WERI-Rb-1 (cell line): ENCODE data around the gene PTPRA.

Experiments
- DNase-seq: peaks from one replicate; pipeline ENCODE4 v3.0.0-alpha.2; 2020
- H3K27ac ChIP-seq: fragments of 250-450 bp; sonication (Bioruptor Pico); 2 replicates; pipeline ENCODE4 v1.5.1; 2020; ENCODE audit warnings: mild to moderate bottlenecking, moderate library complexity
- H3K27me3 ChIP-seq: fragments of 250-450 bp; sonication (Bioruptor Pico); 2 replicates; pipeline ENCODE4 v1.5.1; 2021; ENCODE audit warnings: mild to moderate bottlenecking, low read depth, moderate library complexity; ENCODE audit not compliant: insufficient read depth, severe bottlenecking
- H3K36me3 ChIP-seq: fragments of 250-450 bp; sonication (Bioruptor Pico); 2 replicates; pipeline ENCODE4 v1.5.1; 2020; ENCODE audit warnings: mild to moderate bottlenecking, moderate library complexity
- H3K4me3 ChIP-seq: 2 replicates; pipeline ENCODE4 v1.5.1; 2011; ENCODE audit warnings: low read depth, mild to moderate bottlenecking, control low read depth, low read length
- H3K9me3 ChIP-seq: fragments of 250-450 bp; sonication (Bioruptor Pico); 2 replicates; pipeline ENCODE4 v1.5.1; 2021; ENCODE audit warnings: mild to moderate bottlenecking, moderate library complexity; ENCODE audit not compliant: severe bottlenecking
- TF ChIP-seq, protein P1 (sequence below): IDR thresholded peaks from 2 replicates; pipeline ENCODE4 v1.5.1; 2011; ENCODE audit warnings: low read depth, mild to moderate bottlenecking, control low read depth, inconsistent platforms, low read length

The PTPRA gene

DNA sequence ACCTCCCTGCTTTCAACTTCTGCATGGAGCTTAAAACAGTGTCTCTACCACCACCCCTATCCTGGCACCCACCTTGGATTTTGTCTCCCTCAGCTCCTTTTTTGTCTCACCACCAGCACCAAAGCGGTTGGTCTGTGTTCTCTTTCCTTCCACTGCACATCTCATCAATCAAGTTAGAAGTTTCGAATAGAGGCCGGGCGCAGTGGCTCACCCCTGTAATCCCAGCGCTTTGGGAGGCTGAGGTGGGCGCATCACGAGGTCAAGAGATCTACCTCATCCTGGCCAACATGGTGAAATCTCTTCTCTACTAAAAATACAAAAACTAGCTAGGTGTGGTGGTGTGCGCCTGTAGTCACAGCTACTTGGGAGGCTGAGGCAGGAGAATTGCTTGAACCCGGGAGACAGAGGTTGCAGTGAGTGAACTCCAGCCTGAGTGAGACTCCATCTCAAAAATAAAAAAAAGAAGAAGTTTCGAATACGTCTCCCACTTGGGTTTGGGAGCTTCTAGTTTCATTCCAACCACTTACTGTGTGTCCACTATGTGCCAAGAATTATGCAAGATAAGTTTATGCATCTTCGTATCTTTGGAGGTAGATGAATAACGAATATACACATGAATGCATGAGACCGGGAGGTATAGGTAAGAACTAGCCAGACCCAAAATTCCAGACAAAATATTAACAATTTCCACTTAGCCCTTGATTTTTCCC lies 38.7 kb upstream of the PTPRA start:
- TF ChIP-seq, protein P1, sequence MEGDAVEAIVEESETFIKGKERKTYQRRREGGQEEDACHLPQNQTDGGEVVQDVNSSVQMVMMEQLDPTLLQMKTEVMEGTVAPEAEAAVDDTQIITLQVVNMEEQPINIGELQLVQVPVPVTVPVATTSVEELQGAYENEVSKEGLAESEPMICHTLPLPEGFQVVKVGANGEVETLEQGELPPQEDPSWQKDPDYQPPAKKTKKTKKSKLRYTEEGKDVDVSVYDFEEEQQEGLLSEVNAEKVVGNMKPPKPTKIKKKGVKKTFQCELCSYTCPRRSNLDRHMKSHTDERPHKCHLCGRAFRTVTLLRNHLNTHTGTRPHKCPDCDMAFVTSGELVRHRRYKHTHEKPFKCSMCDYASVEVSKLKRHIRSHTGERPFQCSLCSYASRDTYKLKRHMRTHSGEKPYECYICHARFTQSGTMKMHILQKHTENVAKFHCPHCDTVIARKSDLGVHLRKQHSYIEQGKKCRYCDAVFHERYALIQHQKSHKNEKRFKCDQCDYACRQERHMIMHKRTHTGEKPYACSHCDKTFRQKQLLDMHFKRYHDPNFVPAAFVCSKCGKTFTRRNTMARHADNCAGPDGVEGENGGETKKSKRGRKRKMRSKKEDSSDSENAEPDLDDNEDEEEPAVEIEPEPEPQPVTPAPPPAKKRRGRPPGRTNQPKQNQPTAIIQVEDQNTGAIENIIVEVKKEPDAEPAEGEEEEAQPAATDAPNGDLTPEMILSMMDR: no peak
- DNase-seq: no peak

DNA sequence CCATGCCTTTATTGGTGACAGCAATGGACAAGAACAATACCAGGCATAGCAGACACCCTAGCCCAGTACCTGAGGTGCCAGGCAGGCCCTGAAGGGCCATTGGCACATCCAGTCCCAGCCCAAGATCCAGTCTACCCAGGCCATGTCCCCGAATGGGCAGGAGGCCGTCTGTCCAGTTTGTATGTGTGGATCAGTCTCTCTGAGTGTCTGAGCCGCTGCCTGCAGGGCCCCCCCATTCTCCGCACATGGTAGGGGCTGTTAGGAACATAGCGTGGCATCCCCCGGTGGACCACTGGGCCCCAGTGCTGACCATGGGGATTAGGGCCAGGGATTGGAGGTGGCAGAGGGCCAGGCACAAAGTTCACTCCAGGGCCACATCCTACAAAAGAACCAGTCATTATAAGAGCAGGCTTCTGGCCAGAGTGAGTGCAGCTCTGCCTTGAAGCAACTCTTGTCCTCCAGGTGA lies 37.9 kb upstream of the PTPRA start:
- Histone ChIP-seq H3K4me3 (no peak overlapping the region), H3K27ac (no peak overlapping the region), H3K9me3 (no peaks in the 10 kb centered on the region), H3K27me3 (no peaks in the 10 kb centered on the region), H3K36me3 (peaks cover 27% of the 10 kb centered on the region)
- TF ChIP-seq, protein P1: no peak
- no peak for DNase-seq

More for the DNA sequence above, 38.7 kb upstream of the PTPRA start:
- no peaks in the 10 kb centered on the region for H3K9me3 ChIP-seq
- peaks cover 27% of the 10 kb centered on the region for H3K36me3 ChIP-seq
- H3K27ac ChIP-seq: no peak overlapping the region
- no peak overlapping the region for H3K4me3 ChIP-seq
- H3K27me3 ChIP-seq: no peaks in the 10 kb centered on the region

DNA sequence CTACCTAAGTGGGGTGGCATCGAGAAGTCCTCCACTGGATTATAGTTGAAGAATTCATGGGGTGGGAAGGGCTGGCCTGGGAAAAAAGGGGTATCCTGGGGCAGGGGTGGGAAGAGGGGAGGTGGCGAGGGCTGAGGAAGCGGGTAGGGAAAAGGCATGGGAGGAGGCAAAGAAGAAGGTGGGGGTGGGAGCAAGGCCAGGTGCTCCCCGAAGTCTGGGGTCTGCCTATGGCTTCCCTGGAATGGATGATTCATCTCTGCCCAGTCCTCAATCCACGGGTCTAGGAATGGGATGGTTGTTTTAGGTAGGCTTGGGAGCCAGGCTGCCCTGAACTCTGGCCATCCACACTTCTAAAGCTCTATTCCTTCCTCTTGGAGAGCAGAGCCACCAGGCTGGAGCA lies 37.2 kb upstream of the PTPRA start:
- TF ChIP-seq, protein P1: no peak
- no peaks in the 10 kb centered on the region for H3K27me3 ChIP-seq
- DNase-seq: no peak
- no peak overlapping the region for H3K27ac ChIP-seq
- H3K4me3 ChIP-seq: no peak overlapping the region
- no peaks in the 10 kb centered on the region for H3K9me3 ChIP-seq
- peaks cover 27% of the 10 kb centered on the region for H3K36me3 ChIP-seq

DNA sequence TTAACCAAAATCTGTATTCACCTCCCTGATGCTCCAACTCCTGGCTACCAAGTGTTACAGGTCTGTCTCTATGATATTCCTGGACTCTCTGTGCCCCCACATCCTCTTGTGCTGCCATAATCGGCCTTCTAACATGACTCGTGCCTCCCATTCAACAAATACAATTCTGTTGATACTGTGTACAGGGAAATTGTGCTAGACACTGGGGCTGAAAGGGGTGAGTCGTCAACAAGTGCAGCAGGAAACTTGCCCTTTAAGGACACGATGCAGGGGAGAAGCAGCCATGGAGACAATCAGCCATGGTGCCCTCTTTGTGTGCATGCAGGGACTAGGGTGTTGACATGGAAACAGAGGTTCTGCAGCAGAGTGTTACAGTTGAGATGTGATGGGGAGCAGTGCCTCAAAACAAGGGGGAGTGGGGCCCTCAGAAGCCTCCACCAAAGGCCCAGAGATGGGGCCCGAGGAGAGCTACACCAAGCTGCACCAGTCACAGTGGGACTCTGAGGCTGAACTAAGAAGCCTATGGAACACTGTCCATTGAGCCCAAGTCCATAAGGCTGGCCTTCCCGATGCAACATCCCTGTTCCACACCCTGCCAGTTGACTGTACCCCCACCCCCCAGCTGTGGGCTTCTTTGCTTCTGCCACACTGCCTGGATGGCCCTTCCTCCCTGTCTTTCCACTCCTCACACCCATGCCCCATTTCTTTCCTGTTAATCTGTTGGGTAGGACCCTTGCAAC lies 35.9 kb upstream of the PTPRA start:
- no peaks in the 10 kb centered on the region for H3K9me3 ChIP-seq
- no peak overlapping the region for H3K27ac ChIP-seq
- TF ChIP-seq, protein P1: no peak
- H3K36me3 ChIP-seq: peaks cover 27% of the 10 kb centered on the region
- H3K27me3 ChIP-seq: no peaks in the 10 kb centered on the region
- no peak for DNase-seq
- no peak overlapping the region for H3K4me3 ChIP-seq

DNA sequence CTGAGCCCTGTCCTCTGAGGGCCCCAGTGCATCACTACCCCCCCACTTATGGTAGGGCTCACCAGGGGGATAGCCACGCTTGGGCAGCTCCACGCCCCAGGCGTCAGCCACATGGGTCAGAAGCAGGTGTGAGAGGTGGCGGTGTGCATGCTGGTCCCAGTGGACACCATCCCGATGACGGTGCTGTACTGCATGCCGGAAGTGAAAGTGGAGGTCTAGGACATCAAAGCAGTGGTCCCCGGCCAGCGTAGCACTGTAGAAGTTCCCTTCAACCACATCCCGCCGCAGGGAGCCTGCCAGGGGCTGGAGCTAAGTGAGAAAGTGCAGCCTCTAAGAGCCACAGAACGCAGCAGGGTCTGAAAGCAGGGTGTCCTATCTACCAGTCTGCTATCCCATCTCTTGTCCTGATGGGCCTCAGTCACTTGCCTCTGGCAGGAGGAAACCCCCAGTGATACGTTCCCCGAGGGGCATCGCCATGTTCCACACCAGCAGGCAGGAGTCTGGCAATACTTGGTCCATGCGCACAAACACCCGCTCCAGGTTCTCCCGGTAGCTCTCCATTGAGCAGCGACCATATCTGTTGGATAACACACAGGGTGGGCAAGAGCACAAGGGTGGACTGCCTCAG lies 35.0 kb upstream of the PTPRA start:
- no peaks in the 10 kb centered on the region for H3K9me3 ChIP-seq
- TF ChIP-seq, protein P1: no peak
- H3K27ac ChIP-seq: no peak overlapping the region
- H3K27me3 ChIP-seq: no peaks in the 10 kb centered on the region
- no peak overlapping the region for H3K4me3 ChIP-seq
- peaks cover 27% of the 10 kb centered on the region for H3K36me3 ChIP-seq
- DNase-seq: no peak
